Glomerular visceral epithelial cell (primary cell): ENCODE data around the gene TOP3A.

ENCODE experiments used
- DNase-seq: peaks from one replicate; pipeline ENCODE4 v3.0.0-alpha.2; 2016; ENCODE audit errors: extremely low spot score

The TOP3A gene

DNA sequence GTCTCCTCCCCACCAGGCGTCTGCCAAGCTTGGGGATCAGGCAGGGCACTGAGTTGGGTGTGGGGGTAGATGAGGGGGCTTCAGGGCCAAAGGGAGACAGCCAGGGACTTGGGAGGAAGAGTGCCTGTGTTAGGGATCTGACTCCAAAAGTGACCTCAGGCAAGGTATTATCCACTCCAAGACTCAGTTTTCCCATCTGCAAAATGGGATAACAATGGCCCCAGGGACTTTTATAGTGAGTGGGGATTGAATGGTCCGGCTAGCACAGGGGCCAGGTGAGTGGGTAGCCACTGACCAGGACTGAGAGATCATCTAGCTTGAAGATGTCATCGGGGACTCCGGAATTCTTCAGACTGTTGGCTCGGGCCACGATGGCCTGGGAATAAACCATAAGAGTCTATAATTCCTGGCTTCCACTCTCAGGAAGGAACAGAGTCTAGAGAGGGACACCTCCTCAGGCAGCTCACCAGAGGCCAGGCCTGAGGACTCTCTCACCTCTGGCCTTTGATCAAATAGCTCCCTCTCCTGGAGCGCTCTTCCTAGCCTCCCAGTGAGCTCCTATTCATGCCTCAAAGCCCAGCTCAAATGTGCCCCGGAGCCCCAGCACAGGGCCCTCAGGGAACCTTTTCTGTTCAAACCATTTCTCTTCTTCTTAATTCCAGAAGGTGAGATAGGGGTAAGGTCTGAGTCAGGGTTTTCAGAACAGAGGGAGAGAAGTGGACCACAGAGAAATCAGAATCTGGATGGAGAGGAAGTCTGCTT, 59.7 kb downstream of the TOP3A start:
- DNase-seq: no peak

DNA sequence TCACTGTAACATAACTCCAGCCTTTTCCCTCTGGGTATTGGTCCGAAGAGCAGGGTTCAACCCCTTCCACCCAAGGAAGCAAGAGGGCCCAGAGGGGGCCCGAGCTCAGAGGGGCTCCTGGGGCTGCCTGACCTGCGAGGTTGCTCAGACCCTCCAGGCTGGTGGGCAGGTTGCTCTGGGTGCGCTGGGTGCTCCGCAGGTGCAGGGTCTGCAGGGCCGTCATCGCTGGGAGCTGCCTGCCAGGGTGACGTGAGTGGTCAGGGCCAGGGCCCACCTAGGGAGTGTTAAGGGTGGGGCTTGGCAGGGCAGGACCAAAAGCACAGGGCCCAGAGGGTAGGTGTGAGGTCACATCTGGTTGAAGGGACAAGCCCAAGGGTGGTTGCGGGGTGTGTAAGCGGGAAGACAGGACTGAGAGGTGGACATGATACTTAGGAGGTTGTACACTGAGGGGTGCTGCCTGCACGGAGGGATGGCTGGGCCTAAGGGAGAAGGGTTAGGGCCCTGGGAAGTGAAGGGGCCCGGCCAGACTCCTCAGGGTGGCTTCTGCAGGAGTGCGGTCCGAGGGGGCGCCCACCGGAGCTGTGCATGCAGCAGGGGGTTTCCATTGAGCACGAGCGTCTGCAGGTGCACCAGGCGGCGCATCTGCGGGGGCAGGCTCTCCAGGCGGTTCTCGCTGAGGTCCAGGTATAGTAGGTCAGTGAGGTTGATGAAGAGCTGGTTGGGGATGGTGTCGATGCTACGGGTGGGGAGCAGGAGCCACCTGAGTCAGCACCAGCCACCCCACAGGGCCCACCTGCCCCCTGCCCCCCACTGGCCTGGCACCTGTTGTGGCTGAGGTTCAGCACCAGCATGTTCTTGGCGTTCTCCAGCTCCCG, 60.6 kb downstream of the TOP3A start:
- no peak for DNase-seq

DNA sequence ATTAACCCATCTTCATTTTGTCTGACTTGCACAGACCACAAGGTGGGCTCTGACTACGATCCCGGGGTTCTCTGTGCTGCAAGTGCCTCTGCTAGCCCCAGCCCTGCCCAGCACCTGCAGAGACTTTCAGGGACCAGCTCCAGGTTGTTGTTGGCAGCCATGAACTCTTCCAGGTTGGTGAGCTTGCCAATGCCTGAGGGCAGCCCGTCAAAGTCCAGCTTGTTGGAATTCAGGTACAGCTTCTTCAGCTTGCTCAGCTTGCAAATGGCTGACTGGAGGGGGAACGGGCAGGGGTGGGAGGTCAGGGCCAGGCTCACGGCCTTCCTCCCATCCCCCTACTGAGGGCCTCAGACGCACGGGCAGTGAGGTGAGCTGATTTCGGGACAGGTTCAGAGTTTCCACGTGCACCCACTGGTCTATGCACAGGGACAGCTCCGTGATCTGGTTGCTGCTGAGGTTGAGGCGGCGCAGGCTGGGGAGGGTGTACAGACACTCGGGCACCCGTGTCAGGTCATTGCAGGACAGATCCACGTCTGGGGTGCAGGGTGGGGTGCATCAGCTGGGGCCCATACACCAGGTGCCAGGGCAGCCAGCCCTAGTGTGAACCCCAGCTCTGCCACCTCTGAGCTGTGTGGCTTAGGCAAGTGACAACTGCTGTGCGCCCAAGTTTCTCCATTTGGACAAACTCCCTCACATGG, 61.5 kb downstream of the TOP3A start:
- DNase-seq: no peak

DNA sequence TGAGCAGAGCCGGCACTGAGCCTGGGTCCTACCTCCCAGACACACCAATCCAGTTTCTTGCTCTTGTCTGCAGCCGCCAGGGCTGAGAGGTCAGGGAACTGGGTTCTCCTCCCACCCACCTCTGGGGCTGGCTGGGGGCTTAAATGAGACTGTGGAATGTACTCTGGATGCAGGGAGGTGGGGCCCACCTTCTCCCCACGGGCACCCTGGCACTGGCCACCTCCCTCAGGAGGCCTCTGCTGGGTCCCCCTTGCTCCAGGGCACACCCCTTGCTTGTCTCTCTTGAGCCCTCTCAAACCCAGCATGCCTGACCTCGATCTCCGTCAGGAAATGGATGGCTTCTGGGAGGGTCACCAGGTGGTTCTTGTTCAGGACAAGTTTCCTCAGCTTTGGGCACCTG, 62.6 kb downstream of the TOP3A start:
- DNase-seq: no peak

DNA sequence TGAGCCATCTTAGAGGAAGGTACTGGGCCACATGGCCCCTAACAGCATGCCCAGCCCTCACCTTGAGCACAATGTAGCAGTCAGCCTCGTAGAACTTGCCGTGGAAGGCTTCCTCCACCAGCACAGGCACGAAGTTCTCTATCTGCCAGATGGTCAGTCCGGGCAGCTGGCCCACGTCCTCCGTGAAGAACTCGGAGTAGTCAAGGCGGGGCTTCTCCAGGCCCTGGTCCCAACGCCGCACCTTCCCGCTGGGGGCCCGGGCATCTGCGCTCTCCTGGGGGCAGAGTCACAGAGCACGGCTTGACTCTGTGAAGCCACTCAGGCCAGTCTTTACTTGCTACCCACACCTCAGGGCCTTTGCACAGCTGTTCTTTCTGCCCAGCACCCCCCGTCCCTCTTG, 63.6 kb downstream of the TOP3A start:
- no peak for DNase-seq

DNA sequence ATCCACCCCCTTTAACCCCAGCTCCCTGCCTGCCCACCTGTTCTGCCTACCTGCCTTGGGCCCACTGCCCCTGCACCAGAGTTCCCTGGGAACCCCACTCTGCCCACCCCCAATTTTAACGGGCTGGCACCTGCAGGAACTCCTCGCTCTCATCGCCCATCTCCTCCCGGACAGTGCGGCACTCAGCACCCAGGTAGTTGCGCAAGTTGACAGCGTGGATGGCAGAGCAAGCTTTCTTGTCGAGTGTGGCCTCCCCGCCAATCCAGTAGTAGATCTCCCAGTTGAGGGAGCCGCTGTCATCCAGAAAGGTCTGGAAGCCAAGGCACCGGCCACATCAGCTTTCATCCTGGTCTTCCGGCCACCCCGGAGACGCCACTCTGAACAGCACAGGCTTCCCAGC, 64.1 kb downstream of the TOP3A start:
- no peak for DNase-seq

DNA sequence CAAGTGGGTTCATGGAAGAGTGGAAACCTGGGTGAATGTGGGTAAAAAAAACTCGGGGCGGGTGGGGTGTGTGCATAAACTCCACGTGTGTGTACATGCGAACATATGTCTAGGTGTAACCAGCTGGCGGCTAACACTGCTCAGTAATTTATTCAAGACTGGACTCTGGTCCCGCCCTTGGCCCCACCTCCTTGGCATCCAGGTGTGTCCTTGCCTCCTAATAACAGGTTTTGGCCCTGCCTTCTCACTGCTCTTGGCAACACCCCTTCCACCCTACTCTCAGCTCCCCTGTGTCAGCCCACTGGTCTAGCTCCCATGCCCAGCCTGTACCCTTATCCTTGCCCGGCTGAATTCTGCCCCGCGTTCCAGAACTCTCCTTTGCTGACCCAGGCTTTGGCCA, 64.5 kb downstream of the TOP3A start:
- DNase-seq: no peak

DNA sequence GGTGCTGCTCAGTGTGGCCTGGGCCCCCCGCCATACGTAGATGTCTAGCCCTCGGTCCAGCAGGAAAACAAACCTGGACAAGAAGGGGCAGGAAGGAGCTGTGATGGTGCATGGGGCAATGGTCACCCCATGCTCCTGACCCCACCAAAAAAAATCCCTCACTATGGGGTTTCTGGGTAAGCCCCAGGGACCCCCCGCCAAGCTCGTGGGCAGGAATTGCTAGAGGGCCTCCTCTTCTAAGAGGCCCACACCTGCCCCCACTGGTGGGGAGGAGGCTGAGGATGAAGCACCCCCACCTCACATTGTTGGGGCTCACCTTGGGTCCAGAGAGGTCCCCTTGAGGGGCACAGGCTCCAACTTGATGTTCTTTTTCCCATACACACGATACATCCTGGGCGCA, 66.0 kb downstream of the TOP3A start:
- DNase-seq: no peak

DNA sequence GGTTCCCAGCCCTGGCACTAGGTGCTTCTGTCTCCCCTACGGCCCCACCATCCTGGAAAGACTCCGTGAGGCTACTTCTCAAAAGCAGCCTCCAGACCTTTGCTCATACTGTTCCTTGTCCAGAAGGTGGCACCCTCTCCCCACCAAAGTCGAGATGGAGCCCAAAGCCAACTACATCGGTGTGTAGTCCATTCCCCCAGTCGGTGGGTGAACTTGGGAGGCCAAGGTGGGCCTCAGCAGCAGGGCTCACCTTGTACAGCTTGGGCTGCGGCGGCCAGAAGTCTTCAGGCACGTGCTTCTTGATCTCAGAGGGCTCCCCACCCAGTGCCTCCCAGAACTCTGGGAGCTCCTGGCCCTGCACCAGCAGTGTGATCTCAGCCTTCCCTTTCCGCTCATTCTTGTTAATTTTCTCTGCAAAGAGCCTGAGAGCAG, 66.5 kb downstream of the TOP3A start:
- peak; percentile 72 for DNase-seq

DNA sequence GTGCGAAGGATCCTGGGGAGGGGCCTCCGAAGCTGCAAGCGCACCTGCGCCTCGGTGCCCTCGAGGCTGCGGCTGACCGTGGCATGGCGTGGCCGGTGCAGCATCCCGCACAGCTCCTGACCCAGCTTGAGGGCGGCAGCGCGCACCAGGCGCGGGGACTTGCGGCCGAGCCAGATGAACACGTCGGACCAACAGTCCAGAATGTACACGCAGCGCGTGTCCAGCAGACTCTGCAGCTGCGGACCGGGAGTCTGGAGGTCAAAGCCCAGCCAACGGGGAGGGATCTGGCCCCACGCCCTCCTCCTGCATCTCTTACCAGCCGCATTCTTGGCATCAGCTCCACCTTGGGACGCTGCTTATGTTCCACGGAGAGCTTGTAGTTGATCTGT, 67.2 kb downstream of the TOP3A start:
- no peak for DNase-seq

DNA sequence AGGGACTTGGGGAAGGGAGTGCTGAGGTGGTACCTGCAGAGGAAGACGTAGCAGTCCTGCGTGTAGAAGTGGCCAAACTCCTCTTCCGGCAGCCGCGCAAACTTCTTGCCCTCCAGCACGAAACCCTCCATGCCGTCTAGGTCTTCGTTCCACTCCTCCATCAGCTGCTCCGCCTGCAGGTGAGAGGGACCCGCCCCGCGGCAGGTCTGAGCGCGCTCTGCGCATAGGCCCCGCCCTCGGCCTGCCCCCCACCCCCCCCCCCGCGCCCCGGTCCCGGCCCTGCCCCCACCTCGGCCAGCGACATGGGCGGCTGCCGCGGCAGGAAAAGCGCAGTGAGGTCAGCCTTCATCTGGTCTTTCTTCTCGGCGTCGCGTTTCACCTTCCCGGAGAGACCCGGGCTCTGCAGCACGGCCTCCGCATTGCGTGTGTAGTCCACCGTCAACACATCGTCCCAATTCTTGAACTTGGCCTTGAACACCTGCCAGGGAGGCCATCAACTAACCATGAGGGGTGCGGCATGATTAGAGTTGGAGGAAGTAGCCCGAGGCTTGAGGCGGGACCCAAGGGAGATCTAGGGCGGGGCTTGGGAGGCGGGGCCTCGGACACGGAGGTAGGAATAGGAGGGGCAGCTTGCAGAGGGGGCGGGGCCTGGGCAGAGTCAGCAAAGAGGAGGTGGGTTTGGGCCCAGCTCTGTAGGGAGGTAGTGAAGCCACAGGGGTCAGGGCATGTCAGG, 67.7 kb downstream of the TOP3A start:
- DNase-seq: peak; percentile 24

DNA sequence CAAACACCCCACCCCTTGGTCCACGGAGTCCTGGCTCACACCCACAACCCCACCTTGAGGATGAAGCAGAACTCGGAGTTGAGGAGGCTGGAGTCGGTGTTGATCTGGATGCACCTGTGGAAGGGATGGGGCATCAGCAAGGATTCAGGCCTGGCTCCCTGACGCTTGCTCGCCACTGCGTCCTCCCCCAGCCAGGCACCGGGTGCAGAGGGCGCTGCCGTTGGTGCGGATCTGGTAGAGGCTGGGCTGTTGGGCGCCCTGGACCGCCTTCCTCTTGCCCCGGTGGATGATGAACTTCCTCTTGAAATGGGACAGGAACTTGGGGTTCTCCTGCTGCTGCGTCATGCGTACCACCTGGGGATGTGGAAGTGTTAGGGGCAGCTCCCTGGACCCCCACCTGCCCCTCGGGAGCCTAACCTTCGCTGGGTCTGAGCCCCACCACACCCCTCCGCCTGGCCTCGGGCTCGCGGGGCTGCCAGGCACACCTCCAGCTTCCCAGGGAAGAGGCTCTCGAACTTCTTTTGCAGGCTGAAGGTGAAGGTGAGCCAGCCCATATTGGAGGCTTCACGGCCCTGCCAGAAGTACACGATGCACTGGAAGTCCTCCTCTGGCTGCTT, 68.6 kb downstream of the TOP3A start:
- DNase-seq: no peak

DNA sequence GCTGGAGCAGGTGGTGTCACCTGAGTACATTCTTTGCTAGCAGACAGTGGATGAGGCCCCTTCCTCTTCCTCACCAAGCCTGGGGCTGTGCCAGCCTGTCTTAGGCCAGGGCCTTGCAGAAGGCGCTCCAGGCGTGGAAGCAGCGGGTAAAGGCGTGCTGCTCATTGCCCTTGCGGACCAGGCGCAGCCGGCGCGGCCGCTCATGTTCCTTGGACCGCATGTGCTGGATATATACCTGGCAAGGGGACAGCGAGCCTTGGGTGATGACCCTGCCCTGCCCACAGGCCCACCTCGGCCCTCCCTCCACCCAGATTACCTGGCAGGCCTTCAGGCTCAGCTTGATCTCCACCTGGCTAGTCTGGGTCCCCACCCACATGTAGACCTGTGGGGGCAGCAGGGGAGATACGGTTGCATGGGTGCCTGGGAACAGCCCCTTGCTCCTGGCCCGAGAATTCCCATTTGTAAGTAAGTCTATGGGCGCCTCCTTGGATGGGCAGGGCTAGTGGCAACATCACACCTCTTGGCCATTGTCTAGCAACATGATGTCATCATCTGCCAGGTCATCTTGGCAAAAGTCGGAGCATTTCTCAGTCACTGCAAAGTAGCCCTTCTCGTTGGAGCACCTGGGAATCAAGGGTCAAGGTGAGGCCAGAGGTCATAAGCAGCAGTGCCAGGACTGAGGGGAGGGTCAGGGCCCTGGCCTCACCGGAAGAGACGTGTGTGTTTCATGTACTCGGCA, 69.6 kb downstream of the TOP3A start:
- no peak for DNase-seq

DNA sequence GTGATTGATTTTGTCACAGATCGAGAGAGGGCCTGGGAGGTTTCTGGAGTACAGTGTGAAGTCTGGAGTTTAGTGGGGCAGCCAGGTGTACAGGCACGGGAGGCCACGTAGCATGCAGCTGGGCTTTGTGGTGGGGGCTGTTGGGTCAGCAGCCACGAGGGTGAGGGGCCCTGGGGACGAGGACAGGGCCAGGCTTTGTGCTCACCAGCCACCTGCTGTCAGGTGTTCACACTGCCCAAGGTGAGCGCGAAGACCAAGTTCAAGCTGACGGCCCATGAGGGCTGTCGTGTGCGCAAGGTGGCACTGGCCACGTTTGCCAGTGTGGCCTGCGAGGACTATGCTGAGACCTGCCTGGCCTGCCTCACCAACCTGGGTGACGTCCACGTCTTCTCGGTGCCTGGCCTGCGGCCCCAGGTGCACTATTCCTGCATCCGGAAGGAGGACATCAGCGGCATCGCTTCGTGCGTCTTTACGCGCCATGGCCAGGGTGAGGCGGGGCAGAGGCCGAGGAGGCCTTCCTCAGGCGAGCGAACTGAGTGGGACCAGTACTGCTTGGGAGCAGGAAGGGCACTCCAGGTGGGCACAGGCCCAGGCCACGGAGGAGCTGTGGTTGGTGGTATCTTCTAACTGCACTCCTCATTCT, 73.4 kb downstream of the TOP3A start:
- no peak for DNase-seq

DNA sequence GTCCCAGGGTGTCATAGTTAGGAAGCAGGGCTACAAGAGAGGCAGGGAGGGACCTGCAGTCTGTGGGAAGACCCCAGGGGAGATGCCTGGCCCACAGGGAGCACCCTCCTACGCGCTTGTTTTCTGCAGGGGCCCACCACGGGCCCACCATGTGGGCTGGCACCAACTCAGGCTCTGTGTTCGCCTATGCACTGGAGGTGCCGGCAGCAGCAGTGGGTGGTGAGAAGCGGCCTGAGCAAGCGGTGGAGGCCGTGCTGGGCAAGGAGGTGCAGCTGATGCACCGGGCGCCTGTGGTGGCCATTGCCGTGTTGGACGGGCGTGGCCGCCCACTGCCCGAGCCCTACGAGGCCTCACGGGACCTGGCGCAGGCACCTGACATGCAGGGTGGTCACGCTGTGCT, 74.3 kb downstream of the TOP3A start:
- no peak for DNase-seq

DNA sequence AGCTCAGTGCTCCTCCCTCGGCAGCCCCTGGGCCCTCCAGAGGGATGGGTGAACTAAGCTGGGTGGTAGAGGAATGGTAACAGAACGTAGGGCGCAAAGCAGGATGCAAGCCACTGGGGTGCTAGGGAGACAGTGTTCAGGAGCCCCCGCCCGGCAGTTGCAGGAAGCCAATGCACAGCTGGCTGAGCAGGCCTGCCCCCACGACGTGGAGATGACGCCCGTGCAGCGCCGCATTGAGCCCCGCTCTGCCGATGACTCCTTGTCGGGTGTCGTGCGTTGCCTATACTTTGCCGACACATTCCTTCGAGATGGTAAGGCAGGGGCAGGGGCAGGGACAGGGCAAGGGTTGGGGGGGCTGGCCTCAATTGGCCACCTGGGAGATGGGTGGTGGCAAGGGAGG, 76.5 kb downstream of the TOP3A start:
- no peak for DNase-seq

DNA sequence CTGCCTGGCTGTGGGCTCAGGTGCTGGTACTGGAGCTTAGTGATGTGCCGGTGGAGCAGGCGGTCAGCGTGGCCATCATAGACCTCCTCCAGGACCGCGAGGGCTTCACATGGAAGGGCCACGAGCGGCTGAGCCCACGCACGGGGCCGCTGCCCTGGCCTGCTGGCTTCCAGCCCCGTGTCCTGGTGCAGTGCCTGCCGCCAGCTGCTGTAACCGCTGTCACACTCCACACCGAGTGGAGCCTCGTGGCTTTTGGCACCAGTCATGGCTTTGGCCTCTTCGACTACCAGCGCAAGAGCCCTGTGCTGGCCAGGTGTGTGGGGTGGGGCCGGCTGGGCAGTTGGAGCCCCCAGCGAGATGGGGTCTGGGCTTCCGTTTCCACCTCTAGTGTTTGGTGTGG, 77.3 kb downstream of the TOP3A start:
- DNase-seq: no peak

DNA sequence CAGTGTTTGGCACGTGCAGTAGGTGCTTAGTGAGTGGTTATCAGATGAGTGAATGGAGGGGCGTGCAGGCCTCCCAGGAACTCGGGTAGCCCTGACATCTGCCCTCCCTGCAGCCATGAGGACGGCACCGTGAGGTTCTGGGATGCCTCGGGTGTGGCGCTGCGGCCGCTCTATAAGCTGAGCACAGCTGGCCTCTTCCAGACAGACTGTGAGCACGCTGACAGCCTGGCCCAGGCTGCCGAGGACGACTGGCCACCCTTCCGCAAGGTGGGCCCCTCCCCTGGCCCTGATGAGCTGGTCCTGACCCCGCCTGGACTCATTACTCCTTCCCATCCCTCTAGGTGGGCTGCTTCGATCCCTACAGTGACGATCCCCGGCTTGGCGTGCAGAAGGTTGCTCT, 78.3 kb downstream of the TOP3A start:
- no peak for DNase-seq

DNA sequence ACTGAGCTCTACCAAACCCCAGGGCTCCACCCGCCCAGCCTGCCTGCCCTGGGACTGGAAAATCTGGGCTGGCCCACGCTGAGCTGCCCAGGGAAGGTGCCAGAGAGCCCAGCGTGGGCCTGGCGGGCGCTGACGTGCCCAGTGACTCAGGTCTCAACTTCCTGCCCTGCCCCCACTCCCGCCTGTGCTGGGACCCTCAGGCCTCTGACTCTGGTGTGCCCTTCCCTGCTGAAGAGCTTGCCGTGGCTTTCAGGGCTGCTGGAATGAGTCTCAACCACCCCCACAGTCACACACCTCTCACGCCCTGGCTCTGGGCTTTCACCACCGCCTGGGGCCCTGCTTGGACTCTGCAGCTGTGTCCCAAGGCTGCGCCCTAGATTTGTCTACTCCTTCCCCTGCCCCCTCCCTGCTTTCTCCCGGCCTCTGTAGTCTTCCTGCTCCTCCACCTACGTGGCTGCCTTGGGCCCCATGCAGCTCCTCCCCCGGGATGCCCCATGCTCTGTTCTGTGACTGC, 79.0 kb downstream of the TOP3A start:
- peak; percentile 81 for DNase-seq

DNA sequence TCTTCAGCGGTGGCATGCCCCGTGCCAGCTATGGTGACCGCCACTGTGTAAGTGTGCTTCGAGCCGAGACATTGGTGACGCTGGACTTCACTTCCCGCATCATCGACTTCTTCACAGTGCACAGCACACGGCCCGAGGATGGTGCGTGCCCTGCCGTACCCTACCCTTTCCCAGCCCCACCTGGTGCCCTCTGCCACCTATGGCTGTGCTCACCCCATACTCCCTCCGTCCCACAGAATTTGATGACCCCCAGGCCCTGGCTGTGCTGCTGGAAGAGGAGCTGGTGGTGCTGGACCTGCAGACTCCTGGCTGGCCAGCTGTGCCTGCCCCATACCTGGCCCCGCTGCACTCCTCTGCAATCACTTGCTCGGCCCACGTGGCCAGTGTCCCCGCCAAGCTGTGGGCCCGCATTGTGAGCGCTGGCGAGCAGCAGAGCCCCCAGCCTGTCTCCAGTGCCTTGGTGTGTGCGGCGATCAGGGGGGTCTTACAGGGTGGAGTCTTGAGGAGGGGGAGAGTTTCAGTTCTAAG, 79.9 kb downstream of the TOP3A start:
- no peak for DNase-seq
